H1 (cell line): Measurements from ENCODE around the gene ITPK1. TPM values are rescaled to one million over a fixed set of nuclear protein-coding genes. Genes with fewer than 3 reads are reported as not detected.

Experiments used
- CTCF ChIA-PET: fragments of 300-600 bp; sonication (Branson Sonifier 250); formaldehyde crosslinking; loops from one replicate; lab custom pipeline; 2021; ENCODE audit not compliant: partially characterized antibody; lab: Charles Lee
- POLR2A ChIA-PET: fragments of 300-600 bp; sonication (Branson Sonifier 250); formaldehyde crosslinking; loops from one replicate; lab custom pipeline; 2021; ENCODE audit warnings: inconsistent platforms; ENCODE audit not compliant: partially characterized antibody; lab: Charles Lee
- DNase-seq, 2 experiments: peaks; one replicate each; pipeline versions ENCODE4 v3.0.0 to v3.0.0-alpha.2; 2010 to 2022; ENCODE audit warnings: low spot score in 2 of 2, low read depth in 1 of 2, mixed read lengths in 1 of 2
- FAIRE-seq: peaks from 2 replicates; lab custom pipeline; 2011; peaks lifted over from hg19 to GRCh38; lab: Jason Lieb, UNC
- H2AFZ ChIP-seq: 2 replicates; pipeline ENCODE4 v1.8.1; 2012; ENCODE audit warnings: low read length, inconsistent platforms
- H2AK5ac ChIP-seq: 2 replicates; pipeline ENCODE4 v1.6.1; 2013; ENCODE audit warnings: low read depth, low read length
- H2BK120ac ChIP-seq: replicated peaks from 2 replicates; pipeline ENCODE3; 2013; ENCODE audit warnings: low read depth, low read length, inconsistent platforms
- H2BK12ac ChIP-seq: 2 replicates; pipeline ENCODE4 v1.6.1; 2013; ENCODE audit warnings: low read depth, low read length
- H2BK15ac ChIP-seq: 2 replicates; pipeline ENCODE4 v1.6.1; 2013; ENCODE audit warnings: low read length
- H2BK20ac ChIP-seq: 2 replicates; pipeline ENCODE4 v1.6.1; 2013; ENCODE audit warnings: low read length
- H2BK5ac ChIP-seq: 2 replicates; pipeline ENCODE4 v1.6.1; 2013; ENCODE audit warnings: low read depth, low read length
- H3K14ac ChIP-seq: 2 replicates; pipeline ENCODE4 v1.6.1; 2013; ENCODE audit warnings: inconsistent platforms; ENCODE audit not compliant: insufficient read length
- H3K18ac ChIP-seq: 2 replicates; pipeline ENCODE4 v1.6.1; 2013; ENCODE audit warnings: low read length; ENCODE audit errors: extremely low read depth
- H3K23ac ChIP-seq: 2 replicates; pipeline ENCODE4 v1.6.1; 2013; ENCODE audit warnings: inconsistent platforms; ENCODE audit not compliant: insufficient read length
- H3K23me2 ChIP-seq: 2 replicates; pipeline ENCODE4 v1.6.1; 2013; ENCODE audit warnings: low read depth, low read length
- H3K27ac ChIP-seq: 2 replicates; pipeline ENCODE4 v1.6.1; 2011; ENCODE audit warnings: low read depth, low read length, inconsistent platforms
- H3K27me3 ChIP-seq, 4 experiments: replicated peaks in 1 of 4; 1 replicate in 1 of 4; 2 replicates in 3 of 4; pipeline versions ENCODE4 v1.6.1 to v1.8.1; 2011 to 2013; ENCODE audit warnings: low read length in 3 of 4, mild to moderate bottlenecking in 3 of 4, inconsistent platforms in 2 of 4, mixed read lengths in 2 of 4, moderate library complexity in 1 of 4; ENCODE audit not compliant: control insufficient read depth in 3 of 4, insufficient read depth in 3 of 4; ENCODE audit errors: extremely low read depth in 1 of 4
- H3K36me3 ChIP-seq, 4 experiments: 2 replicates each; pipeline versions ENCODE4 v1.6.1 to v1.8.1; 2011 to 2013; ENCODE audit warnings: mild to moderate bottlenecking in 4 of 4, low read length in 3 of 4, moderate library complexity in 2 of 4, control low read depth in 1 of 4, inconsistent platforms in 1 of 4; ENCODE audit not compliant: insufficient read depth in 4 of 4, control insufficient read depth in 2 of 4
- H3K4ac ChIP-seq: replicated peaks from 2 replicates; pipeline ENCODE3; 2013; ENCODE audit warnings: low read length, low read depth, mixed read lengths, inconsistent platforms; ENCODE audit not compliant: insufficient read length
- H3K4me1 ChIP-seq, 4 experiments: replicated peaks in 1 of 4; 1 replicate in 1 of 4; 2 replicates in 3 of 4; pipeline versions ENCODE4 v1.6.1 to v1.8.1; 2011 to 2013; ENCODE audit warnings: low read length in 3 of 4, inconsistent platforms in 2 of 4, mixed read lengths in 1 of 4; ENCODE audit not compliant: insufficient read depth in 4 of 4, control insufficient read depth in 3 of 4
- H3K4me2 ChIP-seq, 2 experiments: 2 replicates each; pipeline versions ENCODE4 v1.6.1 to v1.8.1; 2011 to 2013; ENCODE audit warnings: low read depth in 2 of 2, low read length in 2 of 2, control low read depth in 1 of 2, inconsistent platforms in 1 of 2, mild to moderate bottlenecking in 1 of 2; ENCODE audit not compliant: insufficient read depth in 1 of 2
- H3K4me3 ChIP-seq, 4 experiments: fragments of 200-600, 300-600 bp in 1 of 4; sonication (generic), shearing (Covaris generic), sonication (Bioruptor Twin) in 1 of 4; 2 replicates each; pipeline versions ENCODE4 v1.5.1 to v1.8.1; 2011 to 2016; ENCODE audit warnings: low read length in 4 of 4, low read depth in 3 of 4, control low read depth in 2 of 4, inconsistent platforms in 2 of 4, mild to moderate bottlenecking in 2 of 4, mixed read lengths in 1 of 4, moderate library complexity in 1 of 4; ENCODE audit not compliant: insufficient read depth in 2 of 4; ENCODE audit errors: extremely low read depth in 1 of 4
- H3K56ac ChIP-seq: replicated peaks from 2 replicates; pipeline ENCODE3; 2013; ENCODE audit warnings: low read depth, mild to moderate bottlenecking, mixed read lengths, low read length, inconsistent platforms; ENCODE audit not compliant: insufficient read length
- H3K79me1 ChIP-seq: 2 replicates; pipeline ENCODE4 v1.6.1; 2013; ENCODE audit warnings: low read depth, low read length, control low read depth
- H3K79me2 ChIP-seq, 2 experiments: 2 replicates each; pipeline versions ENCODE4 v1.6.1 to v1.8.1; 2012 to 2013; ENCODE audit warnings: low read length in 2 of 2, mild to moderate bottlenecking in 2 of 2, inconsistent platforms in 1 of 2; ENCODE audit not compliant: insufficient read depth in 2 of 2, control insufficient read depth in 1 of 2
- H3K9ac ChIP-seq, 4 experiments: replicated peaks in 1 of 4; 1 replicate in 1 of 4; 2 replicates in 3 of 4; pipeline versions ENCODE4 v1.6.1 to v1.8.1; 2011 to 2013; ENCODE audit warnings: low read depth in 3 of 4, low read length in 3 of 4, control low read depth in 2 of 4, mild to moderate bottlenecking in 2 of 4, moderate library complexity in 2 of 4, inconsistent platforms in 1 of 4; ENCODE audit errors: extremely low read depth in 1 of 4
- H3K9me3 ChIP-seq, 2 experiments: 2 replicates each; pipeline versions ENCODE4 v1.6.1 to v1.8.1; 2012 to 2013; ENCODE audit warnings: mild to moderate bottlenecking in 2 of 2, moderate library complexity in 2 of 2, control low read depth in 1 of 2, inconsistent platforms in 1 of 2, low read depth in 1 of 2, low read length in 1 of 2, mixed read lengths in 1 of 2; ENCODE audit not compliant: insufficient read depth in 2 of 2
- H4K20me1 ChIP-seq, 2 experiments: replicated peaks in 1 of 2; 2 replicates each; pipeline versions ENCODE3 to v1.8.1; 2011 to 2013; ENCODE audit warnings: inconsistent platforms in 2 of 2, low read length in 2 of 2, mild to moderate bottlenecking in 1 of 2; ENCODE audit not compliant: insufficient read depth in 2 of 2, control insufficient read depth in 1 of 2
- H4K5ac ChIP-seq: 2 replicates; pipeline ENCODE4 v1.6.1; 2013; ENCODE audit warnings: low read length, low read depth, mixed read lengths, inconsistent platforms; ENCODE audit not compliant: insufficient read length
- H4K8ac ChIP-seq: 2 replicates; pipeline ENCODE4 v1.8.0; 2013; ENCODE audit warnings: mild to moderate bottlenecking, moderate library complexity, low read length, inconsistent platforms; ENCODE audit not compliant: insufficient read depth; ENCODE audit errors: extremely low read depth
- H4K91ac ChIP-seq: replicated peaks from 2 replicates; pipeline ENCODE3; 2013; ENCODE audit warnings: low read length, mixed read lengths, inconsistent platforms; ENCODE audit not compliant: insufficient read length
- ASH2L ChIP-seq: fragments of 200-600, 300-600 bp; sonication (generic); IDR thresholded peaks from one replicate; pipeline ENCODE4 v1.7.1; 2017; ENCODE audit warnings: low read length
- ATF3 ChIP-seq: IDR thresholded peaks from 2 replicates; pipeline ENCODE4 v1.6.1; 2011; ENCODE audit warnings: low read depth, mild to moderate bottlenecking, low read length; ENCODE audit not compliant: insufficient read depth
- BRCA1 ChIP-seq: IDR thresholded peaks from 2 replicates; pipeline ENCODE4 v1.6.1; 2012; ENCODE audit warnings: low read depth, low read length, improper control_type of control experiment
- CBX8 ChIP-seq: fragments of 300-800, 300-1000 bp; sonication (generic); IDR thresholded peaks from 2 replicates; pipeline ENCODE4 v1.7.1; 2016; ENCODE audit warnings: low read depth, low read length, borderline replicate concordance
- E2F6 ChIP-seq: IDR thresholded peaks from 2 replicates; pipeline ENCODE4 v1.6.1; 2012; ENCODE audit warnings: inconsistent platforms
- HDAC6 ChIP-seq: IDR thresholded peaks from one replicate; pipeline ENCODE4 v1.7.1; 2012; ENCODE audit warnings: low read depth, mild to moderate bottlenecking, inconsistent platforms, low read length, moderate library complexity
- JUN ChIP-seq: IDR thresholded peaks from 2 replicates; pipeline ENCODE4 v1.6.1; 2011; ENCODE audit warnings: low read depth, mild to moderate bottlenecking, improper control_type of control experiment, low read length
- RBBP5 ChIP-seq: IDR thresholded peaks from 2 replicates; pipeline ENCODE4 v1.7.1; 2012; ENCODE audit warnings: low read depth, mild to moderate bottlenecking, inconsistent platforms, low read length, moderate library complexity, borderline replicate concordance
- SAP30 ChIP-seq: fragments of 300-600 bp; sonication (generic); IDR thresholded peaks from 2 replicates; pipeline ENCODE4 v1.7.1; 2012; ENCODE audit warnings: low read length, moderate library complexity, mild to moderate bottlenecking, inconsistent platforms; ENCODE audit not compliant: insufficient read depth, insufficient replicate concordance
- SIN3A ChIP-seq, 2 experiments: IDR thresholded peaks in 1 of 2; conservative IDR thresholded peaks in 1 of 2; 2 replicates each; pipeline ENCODE4 v1.6.1; 2011 to 2012; ENCODE audit warnings: low read length in 2 of 2, improper control_type of control experiment in 1 of 2, low read depth in 1 of 2, mild to moderate bottlenecking in 1 of 2
- SP4 ChIP-seq: IDR thresholded peaks from 2 replicates; pipeline ENCODE4 v1.6.1; 2012; ENCODE audit warnings: low read length, inconsistent platforms
- SRF ChIP-seq: IDR thresholded peaks from 2 replicates; pipeline ENCODE4 v1.6.1; 2011; ENCODE audit warnings: mild to moderate bottlenecking, low read depth, low read length, moderate library complexity
- TAF7 ChIP-seq: optimal IDR thresholded peaks from 2 replicates; pipeline ENCODE3; 2011; ENCODE audit warnings: low read depth, mild to moderate bottlenecking, inconsistent platforms, low read length, moderate library complexity, borderline replicate concordance
- WGBS, 2 experiments: shearing (Covaris generic) in 1 of 2; methylation state at CpG; one replicate each; pipeline versions ENCODE4 v1.1.6 to v1.1.7; 2013 to 2015; ENCODE audit warnings: low lambda C conversion rate in 2 of 2, mixed read lengths in 2 of 2, inconsistent platforms in 1 of 2, low coverage in 1 of 2, missing lambda C conversion rate in 1 of 2; ENCODE audit not compliant: insufficient replicate concordance in 2 of 2, insufficient coverage in 1 of 2, insufficient read length in 1 of 2; ENCODE audit errors: extremely low coverage in 1 of 2, missing lambda C conversion rate in 1 of 2; 5-methylcytosine and 5-hydroxymethylcytosine counted together
- polyA plus RNA-seq, 7 experiments: library from polyadenylated mRNA; depleted of rRNA in 3 of 7; stranded (reverse) in 5 of 7; unstranded in 2 of 7; fragments of >200 nt in 5 of 7; fragments of 200-250 nt in 2 of 7; gene quantifications; 1 replicate in 5 of 7; 2 replicates in 1 of 7; 4 replicates in 1 of 7; pipeline versions ENCODE4 v1.2.1 to v1.2.3, GENCODE V29; 2011 to 2013; ENCODE audit warnings: missing spikeins in 2 of 7, mixed read lengths in 2 of 7
- total RNA-seq: library from RNA; stranded (reverse); fragmentation: NEBNext Ultra II Directional; extraction: Animal tissue kit (Norgen Biotek cat#: 25700); gene quantifications from 2 replicates; pipeline ENCODE4 v1.2.1, GENCODE V29; 2021

ITPK1 gene
- total and polyA plus RNA-seq, 2 of the 8 experiments (the other 6 are each of a cell fraction or from before 2014, with no cell fraction given) = 108 to 143 TPM

GRCh38 chr14:92900660-92901059, 215.1 kb downstream of the ITPK1 start:
- Histone ChIP-seq H2BK5ac (no peak overlapping the region), H3K14ac (no peak overlapping the region), H4K20me1 (no peaks in the 10 kb centered on the region), H3K27ac (no peak overlapping the region), H2BK20ac (no peak overlapping the region), H3K18ac (no peak overlapping the region), H3K23me2 (no peaks in the 10 kb centered on the region), H4K91ac (no peak overlapping the region), H3K79me1 (no peaks in the 10 kb centered on the region), H4K8ac (no peak overlapping the region), H2BK12ac (no peak overlapping the region), H3K4me1 (peaks cover 0 to 2% (median 0%) of the 10 kb centered on the region in 4 experiments; a peak in 2 of 7 replicates), H2AK5ac (no peak overlapping the region), H2BK120ac (no peak overlapping the region), H3K4ac (no peak overlapping the region), H3K56ac (no peak overlapping the region), H3K79me2 (no peaks in the 10 kb centered on the region), H3K36me3 (no peaks in the 10 kb centered on the region), H3K23ac (no peak overlapping the region), H3K4me2 (no peak overlapping the region), H4K5ac (no peak overlapping the region), H3K9me3 (no peaks in the 10 kb centered on the region), H2AFZ (no peak overlapping the region), H3K4me3 (no peak overlapping the region), H2BK15ac (no peak overlapping the region), H3K9ac (no peak overlapping the region), H3K27me3 (peaks cover 0 to 12% (median 9%) of the 10 kb centered on the region in 4 experiments; a peak in 5 of 7 replicates)
- DNase-seq (no peak), FAIRE-seq (no peak)
- CTCF ChIA-PET = interaction anchor here (0.6 kb wide), 1 partner anchor 319 kb away, joined by 3 read pairs; no protein-coding TSS in a partner anchor
- POLR2A ChIA-PET = interaction anchor here (0.5 kb wide), 1 partner anchor 305 kb away, joined by 3 read pairs; no protein-coding TSS in a partner anchor
- WGBS, 2 experiments = 80% methylated on average over 2 of the region's 2 CpGs; no CpG with 5 or more reads in 1 of the 2 experiments
- no peak for TF ChIP-seq HDAC6
- no peak for TF ChIP-seq CBX8
- no peak for TF ChIP-seq JUN
- TF ChIP-seq SAP30 = no peak
- no peak for TF ChIP-seq RBBP5
- TF ChIP-seq BRCA1 = no peak
- no peak for TF ChIP-seq SP4
- no peak for TF ChIP-seq E2F6
- no peak for TF ChIP-seq SRF
- TF ChIP-seq SIN3A (conservative IDR thresholded peaks at IDR 0.05 in 1 of 2, IDR thresholded peaks at IDR 0.05 in 1 of 2; ENCODE audit: low read depth in 1 of 2, low read length in 2 of 2) = no peak
- TF ChIP-seq ASH2L = no peak
- TF ChIP-seq TAF7 = no peak
- no peak for TF ChIP-seq ATF3
